Raji (cell line): ENCODE data around the gene SEC14L6.

Experiments
- POLR2A ChIP-seq: IDR thresholded peaks from 2 replicates; pipeline ENCODE4 v1.6.1; 2011; ENCODE audit warnings: low read depth, low read length, control low read depth; ENCODE audit not compliant: insufficient read depth

The SEC14L6 gene

GRCh38 chr22:30546616-30547015 lies at the start of gene SEC14L6:
Gene SEC14L6 (minus strand): TSS chr22:30546741. CDS start chr22:30546682, 59 bp downstream.
- TF ChIP-seq POLR2A, result no peak

GRCh38 chr22:30596199-30596598 lies 49.7 kb upstream of the SEC14L6 start:
- no peak for TF ChIP-seq POLR2A

- TF ChIP-seq POLR2A, result peak; percentile 71
Observed at GRCh38 chr22:30591588-30592359, 45.2 kb upstream of the SEC14L6 start, which contains the start of gene PES1. Gene PES1 (minus strand): TSS chr22:30591910. CDS start chr22:30591833, 77 bp downstream.

GRCh38 chr22:30591191-30591587 lies 44.6 kb upstream of the SEC14L6 start:
- no peak for TF ChIP-seq POLR2A

- no peak for TF ChIP-seq POLR2A
Observed at GRCh38 chr22:30586414-30586813, 39.9 kb upstream of the SEC14L6 start.

- TF ChIP-seq POLR2A, result no peak
Observed at GRCh38 chr22:30584441-30584840, 37.9 kb upstream of the SEC14L6 start.

GRCh38 chr22:30582788-30583545 lies 36.4 kb upstream of the SEC14L6 start:
- no peak for TF ChIP-seq POLR2A

- no peak for TF ChIP-seq POLR2A
Observed at GRCh38 chr22:30582051-30582450, 35.5 kb upstream of the SEC14L6 start.

GRCh38 chr22:30580896-30581295 lies 34.4 kb upstream of the SEC14L6 start:
- no peak for TF ChIP-seq POLR2A

- no peak for TF ChIP-seq POLR2A
Observed at GRCh38 chr22:30578481-30578880, 31.9 kb upstream of the SEC14L6 start.

GRCh38 chr22:30575859-30576258 lies 29.3 kb upstream of the SEC14L6 start:
- no peak for TF ChIP-seq POLR2A

- TF ChIP-seq POLR2A, result no peak
Observed at GRCh38 chr22:30574997-30575671, 28.6 kb upstream of the SEC14L6 start.

GRCh38 chr22:30574095-30574981 lies 27.8 kb upstream of the SEC14L6 start, which contains the start of gene GAL3ST1:
Gene GAL3ST1 (minus strand): TSS chr22:30574665. CDS start chr22:30557392, 17,273 bp downstream.
- no peak for TF ChIP-seq POLR2A

- TF ChIP-seq POLR2A, result no peak
Observed at GRCh38 chr22:30573594-30574094, 27.1 kb upstream of the SEC14L6 start.
